ENCODE results near the gene CHN2.

GRCh38 chr7:29385214-29385814 lies 190.7 kb downstream of the CHN2 start:
- TF ChIP-seq POLR2A (IDR thresholded peaks at IDR 0.05) (no peak), CTCF (IDR thresholded peaks at IDR 0.05) (no peak)

All from upper lobe of left lung (tissue), 4 donors.